ENCODE data around the gene SH3PXD2B.

SH3PXD2B gene

DNA sequence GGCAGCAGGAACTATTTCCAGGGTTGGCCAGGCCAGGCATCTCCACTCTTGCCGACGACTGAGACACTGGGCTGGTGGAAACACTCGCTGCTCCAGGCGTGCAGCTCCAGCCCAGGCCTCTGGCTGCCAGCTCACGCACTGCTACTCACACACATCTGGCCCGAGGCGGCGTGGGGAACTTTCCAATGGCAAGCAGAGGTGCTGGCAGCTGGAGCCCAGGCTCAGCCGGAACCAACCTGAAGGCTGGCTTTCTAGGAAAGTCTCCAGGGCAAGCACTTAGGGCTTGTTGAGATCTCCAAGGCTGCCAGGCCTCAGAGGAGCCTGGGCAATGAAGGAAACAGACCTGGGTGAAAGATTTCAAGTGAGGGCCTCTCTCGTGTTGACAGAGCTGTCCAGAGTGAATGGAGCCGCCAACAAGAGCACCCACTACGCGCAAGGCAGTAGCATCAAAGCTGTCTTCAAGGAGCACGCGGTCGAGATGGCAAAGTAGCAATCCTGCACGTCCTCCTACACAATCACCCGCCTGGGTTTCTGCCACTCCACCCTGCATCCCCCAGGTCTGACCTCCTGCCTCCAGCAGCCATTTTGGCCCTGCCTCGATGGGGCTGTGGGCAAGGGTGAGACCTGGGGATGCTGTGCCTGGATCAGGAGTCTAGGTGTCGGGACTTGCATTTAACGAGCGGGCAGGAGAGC, 14.4 kb downstream of the SH3PXD2B start:
- no peaks in the 10 kb centered on the region for H3F3A ChIP-seq (ENCODE audit: control insufficient read depth, insufficient read depth)
- TF ChIP-seq EZH2phosphoT487 (IDR thresholded peaks at IDR 0.05; ENCODE audit: borderline replicate concordance, low read length), result no peak
- TF ChIP-seq, protein P1, sequence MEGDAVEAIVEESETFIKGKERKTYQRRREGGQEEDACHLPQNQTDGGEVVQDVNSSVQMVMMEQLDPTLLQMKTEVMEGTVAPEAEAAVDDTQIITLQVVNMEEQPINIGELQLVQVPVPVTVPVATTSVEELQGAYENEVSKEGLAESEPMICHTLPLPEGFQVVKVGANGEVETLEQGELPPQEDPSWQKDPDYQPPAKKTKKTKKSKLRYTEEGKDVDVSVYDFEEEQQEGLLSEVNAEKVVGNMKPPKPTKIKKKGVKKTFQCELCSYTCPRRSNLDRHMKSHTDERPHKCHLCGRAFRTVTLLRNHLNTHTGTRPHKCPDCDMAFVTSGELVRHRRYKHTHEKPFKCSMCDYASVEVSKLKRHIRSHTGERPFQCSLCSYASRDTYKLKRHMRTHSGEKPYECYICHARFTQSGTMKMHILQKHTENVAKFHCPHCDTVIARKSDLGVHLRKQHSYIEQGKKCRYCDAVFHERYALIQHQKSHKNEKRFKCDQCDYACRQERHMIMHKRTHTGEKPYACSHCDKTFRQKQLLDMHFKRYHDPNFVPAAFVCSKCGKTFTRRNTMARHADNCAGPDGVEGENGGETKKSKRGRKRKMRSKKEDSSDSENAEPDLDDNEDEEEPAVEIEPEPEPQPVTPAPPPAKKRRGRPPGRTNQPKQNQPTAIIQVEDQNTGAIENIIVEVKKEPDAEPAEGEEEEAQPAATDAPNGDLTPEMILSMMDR (IDR thresholded peaks at IDR 0.05; ENCODE audit: low read depth, low read length, poor library complexity, severe bottlenecking), result no peak
- no peak overlapping the region for H3K4me3 ChIP-seq (ENCODE audit: low read length)
- no peaks in the 10 kb centered on the region for H3K9me3 ChIP-seq (ENCODE audit: control insufficient read depth, insufficient read depth, low read length)
- no peak overlapping the region for H3K27ac ChIP-seq (ENCODE audit: low read depth, low read length)
- no peak overlapping the region for H3K4me2 ChIP-seq (ENCODE audit: low read length)
- no peaks in the 10 kb centered on the region for H4K20me1 ChIP-seq (ENCODE audit: control insufficient read depth, insufficient read depth, low read depth, low read length)
- no peaks in the 10 kb centered on the region for H3K79me2 ChIP-seq (ENCODE audit: control insufficient read depth, low read length)
- no peaks in the 10 kb centered on the region for H3K36me3 ChIP-seq (ENCODE audit: control insufficient read depth, low read length)
- peaks cover 11% of the 10 kb centered on the region for H3K27me3 ChIP-seq (ENCODE audit: control insufficient read depth, low read length)
- H3K4me1 ChIP-seq (ENCODE audit: control insufficient read depth, low read length), result no peaks in the 10 kb centered on the region
- no peaks in the 10 kb centered on the region for H3K9me2 ChIP-seq (replicated peaks; ENCODE audit: control insufficient read depth, low read length)

DNA sequence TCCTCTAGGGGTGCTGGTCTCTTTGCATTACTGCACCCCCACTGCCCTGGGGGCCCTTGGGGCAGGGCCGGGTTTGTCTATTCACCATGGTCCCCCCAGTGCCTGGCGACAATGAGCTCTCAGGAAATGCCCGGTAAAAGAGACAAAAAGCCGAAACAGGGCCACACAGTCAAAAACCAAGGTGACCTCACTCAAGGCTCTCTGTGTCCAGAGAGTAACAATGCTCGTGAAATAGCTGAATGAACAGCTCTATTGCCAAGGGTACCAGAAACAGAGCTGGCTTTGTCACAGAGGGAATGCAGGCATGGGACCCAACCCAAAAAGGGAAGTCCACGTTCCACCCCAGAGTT, 16.0 kb downstream of the SH3PXD2B start:
- no peaks in the 10 kb centered on the region for H4K20me1 ChIP-seq (ENCODE audit: control insufficient read depth, insufficient read depth, low read depth, low read length)
- no peak overlapping the region for H3K27ac ChIP-seq (ENCODE audit: low read depth, low read length)
- H3K4me2 ChIP-seq (ENCODE audit: low read length), result no peak overlapping the region
- H3F3A ChIP-seq (ENCODE audit: control insufficient read depth, insufficient read depth), result no peaks in the 10 kb centered on the region
- no peaks in the 10 kb centered on the region for H3K9me3 ChIP-seq (ENCODE audit: control insufficient read depth, insufficient read depth, low read length)
- TF ChIP-seq, protein P1 (IDR thresholded peaks at IDR 0.05; ENCODE audit: low read depth, low read length, poor library complexity, severe bottlenecking), result no peak
- TF ChIP-seq EZH2phosphoT487 (IDR thresholded peaks at IDR 0.05; ENCODE audit: borderline replicate concordance, low read length), result no peak
- no peaks in the 10 kb centered on the region for H3K4me1 ChIP-seq (ENCODE audit: control insufficient read depth, low read length)
- H3K36me3 ChIP-seq (ENCODE audit: control insufficient read depth, low read length), result no peaks in the 10 kb centered on the region
- H3K9me2 ChIP-seq (replicated peaks; ENCODE audit: control insufficient read depth, low read length), result no peaks in the 10 kb centered on the region
- H3K79me2 ChIP-seq (ENCODE audit: control insufficient read depth, low read length), result no peaks in the 10 kb centered on the region
- peaks cover 11% of the 10 kb centered on the region for H3K27me3 ChIP-seq (ENCODE audit: control insufficient read depth, low read length)
- H3K4me3 ChIP-seq (ENCODE audit: low read length), result no peak overlapping the region

DNA sequence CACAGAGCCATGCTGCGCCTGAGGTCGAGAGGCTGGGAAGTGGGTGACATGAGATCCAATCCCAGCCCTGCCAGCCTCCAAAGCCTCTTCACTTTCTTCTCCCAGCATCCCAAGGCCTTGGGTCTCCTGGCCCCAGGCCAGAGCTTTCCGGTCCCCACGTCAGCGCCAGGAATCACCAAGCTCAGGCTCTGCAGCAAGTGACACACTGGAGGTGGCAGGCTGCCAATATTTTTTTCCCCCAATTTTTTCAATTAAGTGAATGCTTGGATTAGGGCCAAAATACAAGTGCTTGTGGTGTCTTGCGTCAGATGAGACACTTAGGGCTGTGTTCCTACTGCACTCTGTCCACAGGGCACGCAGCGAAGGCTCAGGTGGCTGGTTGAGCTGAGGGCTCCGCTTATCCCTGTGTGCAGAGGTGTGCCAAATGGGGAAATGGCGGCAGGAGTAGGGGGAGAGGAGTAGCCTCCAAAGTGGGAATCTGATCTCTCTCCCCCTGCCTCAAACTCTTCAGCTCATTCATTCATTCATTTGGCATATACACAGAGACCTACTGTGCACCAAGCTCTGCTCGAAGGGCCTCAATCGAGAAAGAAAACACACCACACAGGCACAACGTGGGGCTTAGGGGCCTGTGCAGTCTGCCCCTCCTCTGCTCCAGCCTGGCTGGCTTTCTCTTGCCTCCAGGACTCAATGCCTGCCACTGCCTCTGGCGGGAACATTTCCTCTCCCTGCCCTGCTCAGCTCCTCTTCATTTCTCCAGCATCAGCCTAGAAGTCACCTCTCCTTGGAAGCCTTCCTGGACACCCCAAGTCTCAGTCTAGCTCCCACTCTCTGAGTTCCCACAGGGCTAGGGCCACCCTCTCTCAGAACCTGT, 16.6 kb downstream of the SH3PXD2B start:
- Histone ChIP-seq H4K20me1 (ENCODE audit: control insufficient read depth, insufficient read depth, low read depth, low read length) (no peaks in the 10 kb centered on the region), H3K36me3 (ENCODE audit: control insufficient read depth, low read length) (no peaks in the 10 kb centered on the region), H3K9me2 (replicated peaks; ENCODE audit: control insufficient read depth, low read length) (no peaks in the 10 kb centered on the region), H3K27ac (ENCODE audit: low read depth, low read length) (no peak overlapping the region), H3K4me3 (ENCODE audit: low read length) (no peak overlapping the region), H3K27me3 (ENCODE audit: control insufficient read depth, low read length) (peaks cover 11% of the 10 kb centered on the region), H3K79me2 (ENCODE audit: control insufficient read depth, low read length) (no peaks in the 10 kb centered on the region), H3K4me1 (ENCODE audit: control insufficient read depth, low read length) (no peaks in the 10 kb centered on the region), H3K4me2 (ENCODE audit: low read length) (no peak overlapping the region), H3F3A (ENCODE audit: control insufficient read depth, insufficient read depth) (no peaks in the 10 kb centered on the region), H3K9me3 (ENCODE audit: control insufficient read depth, insufficient read depth, low read length) (no peaks in the 10 kb centered on the region)
- TF ChIP-seq, protein P1 (IDR thresholded peaks at IDR 0.05; ENCODE audit: low read depth, low read length, poor library complexity, severe bottlenecking), result no peak
- no peak for TF ChIP-seq EZH2phosphoT487 (IDR thresholded peaks at IDR 0.05; ENCODE audit: borderline replicate concordance, low read length)
